HepG2 (cell line): Measurements from ENCODE around the gene S100P. TPM values are rescaled to one million over a fixed set of nuclear protein-coding genes. Genes with fewer than 3 reads are reported as not detected.

Experiments
- FOXK1 ChIP-seq: sonication (generic); formaldehyde crosslinking; IDR thresholded peaks from 2 replicates; pipeline ENCODE4 v1.4.0; 2020; ENCODE audit warnings: low read depth, missing genetic modification reagents, borderline replicate concordance
- RARA ChIP-seq: IDR thresholded peaks from 2 replicates; pipeline ENCODE4 v1.6.1; 2016; ENCODE audit warnings: missing genetic modification reagents, missing compliant biosample characterization
- polyA plus RNA-seq, 8 experiments: library from polyadenylated mRNA; depleted of rRNA in 3 of 8; stranded (reverse) in 7 of 8; unstranded in 1 of 8; fragments of >200 nt; fragmentation: Illumina TruSeq in 4 of 8; extraction: Trizol in 4 of 8; gene quantifications; 2 replicates each; pipeline versions ENCODE4 v1.2.1 to v1.2.3, GENCODE V29; 2011 to 2016; ENCODE audit warnings: low read depth in 4 of 8, missing spikeins in 1 of 8, mixed read lengths in 1 of 8; ENCODE audit not compliant: insufficient read depth in 1 of 8
- total RNA-seq, 5 experiments: library from RNA; depleted of rRNA; stranded (reverse); fragments of >200 nt; fragmentation: Illumina TruSeq; extraction: Trizol; gene quantifications; 2 replicates each; pipeline ENCODE4 v1.2.3, GENCODE V29; 2016; ENCODE audit warnings: low read depth in 1 of 5
- TF ChIP-seq, protein P1 (sequence below): IDR thresholded peaks from 2 replicates; pipeline ENCODE4 v1.4.0; 2020; ENCODE audit warnings: mild to moderate bottlenecking, missing genetic modification reagents
- TF ChIP-seq, protein P2 (sequence below): IDR thresholded peaks from 2 replicates; pipeline ENCODE4 v1.6.1; 2016; ENCODE audit warnings: mild to moderate bottlenecking
- TF ChIP-seq, protein P3 (sequence below): IDR thresholded peaks from 2 replicates; pipeline ENCODE4 v1.6.1; 2016; ENCODE audit warnings: missing compliant biosample characterization, missing genetic modification reagents, borderline replicate concordance

The S100P gene
- total and polyA plus RNA-seq, 2 of the 13 experiments (the other 11 are each of a cell fraction or from before 2014, with no cell fraction given) = 278 to 1,649 TPM

DNA sequence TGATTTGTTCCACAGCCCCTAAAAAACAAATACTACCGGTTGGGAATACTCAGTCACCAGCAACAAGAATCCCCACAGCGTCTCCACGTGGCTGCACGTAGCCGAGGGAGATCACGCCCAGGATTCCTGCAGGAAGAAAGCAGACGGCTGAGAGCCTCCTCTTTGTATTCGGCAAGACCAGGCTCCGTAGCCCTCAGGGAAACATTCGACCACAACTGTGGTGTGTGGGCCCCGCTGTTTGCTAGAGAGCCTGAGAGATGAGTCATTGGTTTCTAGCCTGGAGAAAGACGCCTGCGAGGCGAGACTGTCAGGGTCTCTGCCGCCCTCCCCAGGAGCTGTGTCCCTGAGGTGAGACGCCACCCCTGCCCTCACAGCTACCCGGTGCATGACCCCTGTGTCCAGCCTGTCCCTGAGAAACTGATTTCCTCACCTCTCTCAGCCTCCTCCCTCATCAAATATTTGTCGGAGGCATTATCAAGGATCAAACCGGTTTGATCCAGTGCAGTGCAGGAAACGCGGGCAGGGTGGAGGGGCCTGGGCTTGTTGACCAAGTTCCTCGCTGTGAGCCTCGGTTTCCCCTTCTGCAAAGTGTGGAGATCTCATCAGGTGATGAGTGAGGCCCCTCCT lies 4.7 kb upstream of the S100P start (continued):
- TF ChIP-seq, protein P1, sequence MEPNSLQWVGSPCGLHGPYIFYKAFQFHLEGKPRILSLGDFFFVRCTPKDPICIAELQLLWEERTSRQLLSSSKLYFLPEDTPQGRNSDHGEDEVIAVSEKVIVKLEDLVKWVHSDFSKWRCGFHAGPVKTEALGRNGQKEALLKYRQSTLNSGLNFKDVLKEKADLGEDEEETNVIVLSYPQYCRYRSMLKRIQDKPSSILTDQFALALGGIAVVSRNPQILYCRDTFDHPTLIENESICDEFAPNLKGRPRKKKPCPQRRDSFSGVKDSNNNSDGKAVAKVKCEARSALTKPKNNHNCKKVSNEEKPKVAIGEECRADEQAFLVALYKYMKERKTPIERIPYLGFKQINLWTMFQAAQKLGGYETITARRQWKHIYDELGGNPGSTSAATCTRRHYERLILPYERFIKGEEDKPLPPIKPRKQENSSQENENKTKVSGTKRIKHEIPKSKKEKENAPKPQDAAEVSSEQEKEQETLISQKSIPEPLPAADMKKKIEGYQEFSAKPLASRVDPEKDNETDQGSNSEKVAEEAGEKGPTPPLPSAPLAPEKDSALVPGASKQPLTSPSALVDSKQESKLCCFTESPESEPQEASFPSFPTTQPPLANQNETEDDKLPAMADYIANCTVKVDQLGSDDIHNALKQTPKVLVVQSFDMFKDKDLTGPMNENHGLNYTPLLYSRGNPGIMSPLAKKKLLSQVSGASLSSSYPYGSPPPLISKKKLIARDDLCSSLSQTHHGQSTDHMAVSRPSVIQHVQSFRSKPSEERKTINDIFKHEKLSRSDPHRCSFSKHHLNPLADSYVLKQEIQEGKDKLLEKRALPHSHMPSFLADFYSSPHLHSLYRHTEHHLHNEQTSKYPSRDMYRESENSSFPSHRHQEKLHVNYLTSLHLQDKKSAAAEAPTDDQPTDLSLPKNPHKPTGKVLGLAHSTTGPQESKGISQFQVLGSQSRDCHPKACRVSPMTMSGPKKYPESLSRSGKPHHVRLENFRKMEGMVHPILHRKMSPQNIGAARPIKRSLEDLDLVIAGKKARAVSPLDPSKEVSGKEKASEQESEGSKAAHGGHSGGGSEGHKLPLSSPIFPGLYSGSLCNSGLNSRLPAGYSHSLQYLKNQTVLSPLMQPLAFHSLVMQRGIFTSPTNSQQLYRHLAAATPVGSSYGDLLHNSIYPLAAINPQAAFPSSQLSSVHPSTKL (CRISPR knock-in tag) = peak; percentile 33; the same call in 1 of the 2 replicates
- TF ChIP-seq RARA (CRISPR knock-in tag) (peak; percentile 71), FOXK1 (CRISPR knock-in tag) (0 out of 2 replicates have a peak, but pooled peaks have one; percentile 16)
- TF ChIP-seq, protein P2, sequence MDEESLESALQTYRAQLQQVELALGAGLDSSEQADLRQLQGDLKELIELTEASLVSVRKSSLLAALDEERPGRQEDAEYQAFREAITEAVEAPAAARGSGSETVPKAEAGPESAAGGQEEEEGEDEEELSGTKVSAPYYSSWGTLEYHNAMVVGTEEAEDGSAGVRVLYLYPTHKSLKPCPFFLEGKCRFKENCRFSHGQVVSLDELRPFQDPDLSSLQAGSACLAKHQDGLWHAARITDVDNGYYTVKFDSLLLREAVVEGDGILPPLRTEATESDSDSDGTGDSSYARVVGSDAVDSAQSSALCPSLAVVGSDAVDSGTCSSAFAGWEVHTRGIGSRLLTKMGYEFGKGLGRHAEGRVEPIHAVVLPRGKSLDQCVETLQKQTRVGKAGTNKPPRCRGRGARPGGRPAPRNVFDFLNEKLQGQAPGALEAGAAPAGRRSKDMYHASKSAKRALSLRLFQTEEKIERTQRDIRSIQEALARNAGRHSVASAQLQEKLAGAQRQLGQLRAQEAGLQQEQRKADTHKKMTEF (CRISPR knock-in tag) = peak; percentile 31; the same call in 1 of the 2 replicates
- TF ChIP-seq, protein P3, sequence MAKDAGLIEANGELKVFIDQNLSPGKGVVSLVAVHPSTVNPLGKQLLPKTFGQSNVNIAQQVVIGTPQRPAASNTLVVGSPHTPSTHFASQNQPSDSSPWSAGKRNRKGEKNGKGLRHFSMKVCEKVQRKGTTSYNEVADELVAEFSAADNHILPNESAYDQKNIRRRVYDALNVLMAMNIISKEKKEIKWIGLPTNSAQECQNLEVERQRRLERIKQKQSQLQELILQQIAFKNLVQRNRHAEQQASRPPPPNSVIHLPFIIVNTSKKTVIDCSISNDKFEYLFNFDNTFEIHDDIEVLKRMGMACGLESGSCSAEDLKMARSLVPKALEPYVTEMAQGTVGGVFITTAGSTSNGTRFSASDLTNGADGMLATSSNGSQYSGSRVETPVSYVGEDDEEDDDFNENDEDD (CRISPR knock-in tag) = peak; percentile 65; the same call in 1 of the 2 replicates
